Hematopoietic multipotent progenitor cell (in vitro differentiated cells): ENCODE results near the gene ZNF683. TPM values are rescaled to one million over a fixed set of nuclear protein-coding genes. Genes with fewer than 3 reads are reported as not detected.

Experiments used
- DNase-seq, 3 donors: peaks; one replicate each; pipeline ENCODE4 v3.0.0-alpha.2; 2011 to 2015; ENCODE audit warnings: low read depth in 2 of 3, low spot score in 2 of 3
- total RNA-seq: library from RNA; depleted of rRNA; stranded (reverse); fragments of >200 nt; gene quantifications from one replicate; pipeline ENCODE4 v1.2.3, GENCODE V29; 2012

The ZNF683 gene
- total RNA-seq, 1 donor: 0.27 TPM

DNA sequence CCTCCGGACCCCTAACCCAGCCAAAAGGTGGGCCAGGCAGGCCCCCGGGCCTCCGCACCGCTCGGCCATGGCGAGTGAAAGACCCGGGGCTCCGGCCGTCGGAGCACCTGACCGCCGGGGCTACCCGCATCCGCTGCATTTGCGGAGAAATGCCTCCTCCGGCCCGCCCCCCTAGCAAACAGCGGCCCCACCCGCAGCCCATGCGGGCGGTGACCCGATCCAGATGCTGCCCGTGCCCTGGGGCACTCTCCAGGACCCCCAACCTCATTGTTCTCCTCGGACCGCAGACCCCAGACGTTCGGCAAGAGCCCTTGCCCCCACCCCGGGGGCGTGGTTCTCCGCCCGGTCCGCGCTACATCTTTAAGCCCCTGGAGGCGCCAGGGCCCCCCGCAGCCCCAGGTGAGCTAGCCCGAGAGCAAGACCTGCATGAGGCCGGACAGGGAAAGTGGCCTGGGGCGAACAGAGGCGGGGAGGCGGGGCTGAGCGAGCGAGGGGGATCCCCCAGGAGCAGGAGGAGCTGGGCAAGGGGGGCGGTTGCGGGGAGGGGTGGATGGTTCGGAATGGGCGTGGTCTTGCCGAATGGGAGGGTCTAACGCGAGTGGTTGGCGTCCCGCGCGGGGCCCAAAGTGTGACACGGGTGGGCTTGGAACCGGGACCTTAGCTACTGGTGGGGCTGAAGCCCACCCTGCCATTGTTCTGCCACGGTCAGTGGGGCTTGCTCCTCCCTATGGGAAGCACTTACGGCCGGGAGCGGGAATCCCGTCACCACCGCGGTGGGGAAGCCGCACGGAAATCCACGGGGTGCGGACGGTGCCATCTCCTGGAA lies 12.4 kb downstream of the ZNF683 start:
- peak in 1 of 3 donors; percentile 35 for DNase-seq

DNA sequence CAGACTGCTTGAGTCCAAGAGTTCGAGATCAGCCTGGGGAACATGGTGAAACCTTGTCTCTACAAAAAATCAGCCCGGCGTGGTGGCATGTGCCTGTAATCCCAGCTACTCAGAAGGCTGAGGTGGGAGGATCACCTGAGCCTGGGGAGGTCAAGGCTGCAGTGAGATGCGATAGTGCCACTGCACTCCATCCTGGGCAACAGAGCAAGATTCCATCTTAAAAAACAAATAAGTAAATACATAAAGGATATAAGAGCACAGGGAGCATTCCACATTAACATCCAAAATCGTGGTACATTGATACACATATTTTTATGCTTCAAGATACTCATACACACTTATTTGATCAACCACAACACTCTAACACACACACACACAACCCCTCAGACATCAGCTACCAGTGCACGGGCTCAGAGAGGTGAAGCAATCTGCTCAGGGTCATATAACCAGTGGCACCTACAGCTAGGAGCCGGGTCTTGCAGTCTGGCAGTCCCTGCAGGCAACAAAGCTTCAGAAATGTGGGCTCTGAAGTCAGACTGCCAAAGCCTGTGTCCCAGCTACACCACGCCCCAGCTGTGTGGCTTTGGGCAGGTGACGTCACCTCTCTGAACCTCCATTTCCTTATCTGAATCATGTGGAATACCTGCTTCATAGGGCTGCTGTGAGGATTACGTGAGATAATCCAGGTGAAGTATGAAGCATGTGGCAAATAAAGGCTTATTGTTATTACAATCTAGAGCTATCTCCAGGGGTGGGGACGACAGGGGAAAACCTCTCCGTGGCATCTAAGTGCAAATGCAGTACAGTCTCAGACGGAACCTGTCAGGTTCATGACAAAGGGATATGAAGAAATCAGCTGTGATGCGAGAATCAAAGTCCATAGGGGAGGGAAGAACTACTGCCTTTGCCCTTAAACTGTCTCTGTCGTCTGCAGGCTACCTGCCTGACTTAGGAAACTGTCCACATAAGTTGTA lies 13.9 kb downstream of the ZNF683 start:
- peak in 1 of 3 donors; percentile 63 for DNase-seq

DNA sequence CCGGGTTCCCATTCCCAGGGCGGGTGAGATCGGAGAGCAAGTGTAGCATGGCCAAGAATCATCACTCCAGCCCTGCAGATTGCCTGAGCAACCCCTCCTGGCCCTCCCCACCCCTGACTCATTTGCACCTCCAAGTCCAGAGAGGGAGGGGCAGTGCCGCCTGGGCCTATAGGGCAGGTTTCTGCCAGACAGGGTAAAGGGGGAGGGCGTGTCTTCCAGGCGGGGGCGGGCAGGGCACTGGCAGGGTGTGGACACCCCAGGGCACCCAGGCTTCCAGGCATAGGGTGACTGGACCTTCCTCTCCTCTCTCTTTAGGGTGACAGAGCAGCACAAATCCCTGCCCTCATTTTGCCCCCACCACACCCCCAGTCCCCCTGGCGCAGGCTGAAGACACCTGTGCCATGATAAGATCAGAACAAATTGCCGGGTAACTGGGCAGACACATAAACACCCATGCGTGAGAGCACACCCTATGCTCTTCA lies 15.4 kb downstream of the ZNF683 start:
- no peak for DNase-seq

DNA sequence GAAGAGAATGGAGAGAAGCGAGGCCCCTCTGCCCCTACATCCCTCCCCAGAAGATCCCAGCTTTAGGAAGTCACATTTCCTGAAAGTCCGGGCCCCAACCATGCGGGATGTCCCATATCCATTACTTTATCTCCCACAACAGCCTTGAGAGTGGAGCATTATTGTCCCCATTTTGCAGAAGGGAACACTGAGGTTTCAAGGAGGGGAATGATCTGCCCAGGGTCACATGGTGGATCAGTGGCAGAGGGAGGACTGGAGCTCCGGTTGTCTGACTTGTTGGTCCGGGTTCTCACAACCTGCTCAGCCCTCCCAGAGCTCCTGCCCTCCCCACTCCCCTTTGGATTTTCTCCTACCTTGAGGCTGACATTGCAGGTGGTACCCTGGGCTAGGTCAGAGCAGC lies 16.4 kb downstream of the ZNF683 start:
- no peak for DNase-seq

DNA sequence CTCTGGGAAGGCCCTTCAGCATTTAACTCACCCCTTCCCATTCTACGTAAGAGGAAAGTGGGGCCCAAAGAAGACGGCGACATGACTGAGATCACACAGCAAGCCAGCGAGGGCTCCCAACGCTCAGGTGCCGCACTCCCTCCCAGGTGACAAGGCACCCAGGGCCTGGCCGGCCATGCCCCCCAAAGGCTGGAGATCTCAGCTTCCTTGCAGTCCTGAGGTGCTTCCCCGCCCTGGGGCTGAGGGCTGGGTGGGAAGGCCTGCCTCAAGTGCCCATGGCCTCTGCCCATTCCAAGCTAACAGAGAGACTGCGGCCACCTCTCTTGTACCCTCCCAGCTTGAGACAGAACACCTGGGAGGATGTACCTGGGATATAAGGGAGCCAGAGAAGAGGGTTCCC lies 17.6 kb downstream of the ZNF683 start:
- no peak for DNase-seq

DNA sequence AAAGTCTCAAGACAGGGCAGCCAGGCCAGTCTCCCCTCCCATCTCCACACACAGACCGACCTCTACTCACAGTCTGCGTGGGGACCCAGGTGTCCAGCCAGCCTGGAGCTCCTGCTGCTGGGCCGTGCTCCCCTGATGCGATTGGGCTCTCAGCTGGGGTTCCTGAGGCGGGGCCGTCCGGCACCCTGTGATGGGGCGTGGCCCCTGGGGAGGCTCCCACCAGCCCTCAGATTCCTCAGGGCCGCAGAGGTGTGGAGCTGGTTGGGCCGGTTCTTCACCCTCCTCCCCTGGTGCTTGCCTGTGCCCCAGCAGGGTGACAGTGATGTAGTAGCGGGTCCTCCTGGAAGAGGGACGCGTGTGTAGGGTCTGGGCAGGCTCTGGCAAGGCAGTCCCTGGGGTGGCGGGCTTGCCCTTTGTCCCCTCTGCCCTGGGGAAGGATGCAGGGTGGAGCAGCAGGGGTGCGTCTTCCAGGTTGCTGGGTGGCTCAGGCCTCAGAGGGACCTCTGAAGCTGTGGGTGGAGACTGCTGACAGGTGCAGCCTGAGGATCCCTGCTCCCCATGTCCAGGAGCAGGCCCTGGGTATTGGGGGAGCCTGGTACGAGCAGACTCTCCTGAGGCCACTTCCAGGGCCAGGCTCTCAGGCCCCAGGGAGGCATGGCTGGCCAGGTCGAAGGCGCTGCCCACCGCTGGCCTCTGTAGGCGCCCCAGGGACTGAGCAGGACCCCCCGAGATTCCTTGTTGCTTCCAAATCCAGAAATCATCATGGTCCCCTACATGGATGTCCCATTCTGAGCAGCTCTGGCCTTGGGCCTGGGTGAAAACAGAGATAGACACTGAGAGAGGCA lies 18.4 kb downstream of the ZNF683 start, which contains the start of gene CRYBG2:
CRYBG2 (minus strand) TSS at position 155 of the 845 bp plus-strand sequence. CDS start 7,473 bp downstream, outside the sequence.
- DNase-seq: no peak

DNA sequence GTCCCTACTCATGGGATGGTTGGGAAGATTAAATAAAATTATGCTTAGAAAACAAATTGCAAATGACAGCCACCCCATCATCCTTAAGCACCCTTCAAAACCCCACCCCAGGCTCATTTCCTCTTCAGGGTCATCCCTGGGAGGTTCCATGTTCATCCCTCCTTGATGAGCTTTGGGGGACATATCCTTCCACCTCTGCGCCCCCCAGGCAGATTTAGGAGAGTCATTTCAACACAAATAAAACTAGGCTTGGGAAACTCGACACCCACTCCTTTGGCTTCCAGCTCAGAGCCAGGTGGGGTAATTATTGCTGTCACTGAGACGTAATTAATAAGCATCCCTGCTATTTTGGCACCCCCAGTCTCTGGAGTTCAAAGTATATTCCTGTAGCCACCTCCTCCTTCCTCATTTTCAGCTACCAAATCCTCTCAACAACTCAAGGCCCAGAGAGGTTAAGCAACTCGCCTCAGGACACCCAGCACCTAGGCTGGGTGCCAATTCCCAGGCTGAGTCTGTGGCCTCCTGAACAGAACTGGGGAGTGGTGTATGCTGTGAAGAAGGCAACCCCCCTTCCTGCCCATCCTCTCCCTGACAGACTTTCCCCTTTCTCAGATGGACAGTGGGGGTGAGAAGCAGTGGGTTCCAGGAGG lies 19.2 kb downstream of the ZNF683 start:
- no peak for DNase-seq

DNA sequence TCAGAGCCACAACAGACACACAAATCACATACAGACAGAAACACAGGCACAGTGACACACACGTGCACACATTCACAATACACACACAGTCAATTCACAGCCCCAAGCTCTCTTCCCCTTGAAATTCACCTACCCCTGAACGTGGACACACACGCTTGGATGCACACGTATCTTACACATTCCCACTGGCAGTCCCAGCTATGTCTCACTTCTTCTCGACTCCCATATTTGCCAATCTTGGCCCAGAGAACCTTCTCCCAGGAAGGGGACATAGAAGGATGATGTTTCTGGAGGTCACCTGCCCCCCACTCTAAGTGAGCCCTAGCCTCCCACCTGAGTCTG lies 20.2 kb downstream of the ZNF683 start:
- no peak for DNase-seq

DNA sequence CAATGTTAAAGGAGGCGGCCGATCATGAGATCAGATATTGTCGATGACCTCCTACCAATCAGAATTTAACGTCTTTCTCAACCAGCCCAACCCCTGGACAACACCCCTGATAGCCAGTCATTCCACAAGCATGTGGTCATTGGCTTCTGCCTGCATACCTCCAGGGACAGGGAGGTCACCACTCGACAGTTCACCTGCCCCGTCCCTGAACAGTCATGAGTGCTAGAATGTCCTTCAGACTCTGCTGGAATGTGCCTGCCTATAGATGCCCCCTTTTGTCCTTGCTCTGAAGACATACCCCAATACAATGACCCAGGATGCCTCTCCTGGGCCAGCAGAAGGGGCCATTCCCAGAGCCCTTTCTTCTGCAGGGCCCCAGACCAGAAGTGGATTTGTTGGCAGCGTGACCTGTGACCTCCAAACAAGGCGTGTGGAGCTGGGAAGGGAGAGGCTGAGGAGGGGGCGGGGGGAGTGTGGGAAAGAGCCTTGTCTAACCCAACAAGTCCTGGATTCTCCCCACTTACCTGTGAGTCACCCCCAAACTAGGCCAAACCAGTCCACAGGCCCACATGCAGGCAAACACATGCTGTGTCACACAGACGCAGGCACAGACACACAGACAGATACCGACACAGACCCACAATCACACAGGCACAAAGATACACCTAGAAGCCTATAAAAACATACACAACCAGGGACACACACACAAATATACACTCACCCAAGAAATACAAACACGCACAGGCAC lies 20.8 kb downstream of the ZNF683 start:
- no peak for DNase-seq

DNA sequence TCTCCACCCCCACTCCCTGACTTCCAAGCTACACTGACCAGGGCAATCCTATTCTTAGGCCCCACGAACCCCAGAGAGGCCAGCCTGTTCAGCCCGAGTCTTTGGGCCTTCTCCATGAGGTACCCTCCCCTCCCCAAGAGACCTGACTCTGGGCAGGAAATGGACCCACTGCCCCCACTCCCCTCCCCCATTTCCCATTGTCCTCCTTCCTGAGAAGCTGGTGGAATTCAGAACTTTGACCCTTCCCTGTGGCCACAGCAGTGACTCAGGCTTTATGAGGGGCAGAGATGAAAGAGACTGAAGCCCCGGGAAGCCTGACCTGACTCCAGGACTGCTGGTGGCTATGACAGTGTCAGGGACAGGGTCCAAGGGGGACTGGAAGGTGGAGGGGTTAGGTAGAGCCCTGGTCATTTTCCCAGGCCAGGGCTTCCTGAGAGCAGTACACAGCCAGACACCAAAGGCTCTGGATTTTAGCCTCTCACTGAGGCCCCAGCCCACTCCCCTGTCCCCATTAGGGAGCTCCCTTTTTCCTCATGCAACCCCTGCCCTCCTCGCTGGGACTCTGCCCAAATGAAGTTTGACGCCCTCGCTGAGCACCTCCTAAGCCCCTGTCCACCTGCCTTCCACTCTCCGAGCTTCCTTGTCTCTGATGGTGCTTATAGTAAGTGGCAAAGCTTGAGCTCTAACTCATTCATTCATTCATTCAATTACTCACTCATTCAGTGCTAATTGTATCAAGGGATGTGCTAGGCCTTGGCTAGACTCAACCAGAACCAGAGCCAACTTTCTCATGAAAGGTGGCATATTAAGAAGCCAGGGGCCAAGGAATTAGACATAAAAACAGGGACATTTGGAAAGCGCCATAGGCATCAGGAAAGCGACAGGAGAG lies 21.6 kb downstream of the ZNF683 start:
- no peak for DNase-seq

DNA sequence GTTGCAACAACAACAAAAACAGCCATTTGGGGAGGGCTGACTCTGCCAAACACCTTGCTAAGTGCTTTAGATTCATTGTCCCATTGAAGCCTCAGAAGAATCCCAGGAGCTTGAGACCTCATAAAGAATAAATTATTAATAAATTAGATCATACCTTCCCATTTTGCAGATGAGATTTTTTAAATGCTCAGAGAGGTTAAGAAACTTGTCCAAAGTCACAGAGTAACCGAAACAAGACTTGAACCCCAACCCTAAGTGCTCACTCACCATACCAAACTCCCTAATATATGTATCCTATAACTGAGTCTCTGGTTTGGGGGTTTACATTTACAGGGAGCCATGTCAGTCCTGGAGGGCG lies 22.2 kb downstream of the ZNF683 start:
- no peak for DNase-seq

DNA sequence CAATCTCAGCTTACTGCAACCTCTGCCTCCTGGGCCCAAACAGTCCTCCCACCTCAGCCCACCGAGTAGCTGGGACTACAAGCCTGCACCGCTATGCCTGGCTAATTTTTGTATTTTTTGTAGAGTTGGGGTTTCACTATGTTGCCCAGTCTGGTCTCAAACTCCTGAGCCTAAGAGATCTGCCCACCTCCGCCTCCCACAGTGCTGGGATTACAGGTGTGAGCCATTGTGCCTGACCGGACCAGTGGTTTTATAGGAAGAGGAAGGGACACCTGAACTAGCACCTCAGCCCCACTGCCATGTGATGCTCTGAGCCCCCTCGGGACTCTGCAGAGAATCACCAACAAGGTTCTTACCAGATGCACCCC lies 22.7 kb downstream of the ZNF683 start:
- no peak for DNase-seq

DNA sequence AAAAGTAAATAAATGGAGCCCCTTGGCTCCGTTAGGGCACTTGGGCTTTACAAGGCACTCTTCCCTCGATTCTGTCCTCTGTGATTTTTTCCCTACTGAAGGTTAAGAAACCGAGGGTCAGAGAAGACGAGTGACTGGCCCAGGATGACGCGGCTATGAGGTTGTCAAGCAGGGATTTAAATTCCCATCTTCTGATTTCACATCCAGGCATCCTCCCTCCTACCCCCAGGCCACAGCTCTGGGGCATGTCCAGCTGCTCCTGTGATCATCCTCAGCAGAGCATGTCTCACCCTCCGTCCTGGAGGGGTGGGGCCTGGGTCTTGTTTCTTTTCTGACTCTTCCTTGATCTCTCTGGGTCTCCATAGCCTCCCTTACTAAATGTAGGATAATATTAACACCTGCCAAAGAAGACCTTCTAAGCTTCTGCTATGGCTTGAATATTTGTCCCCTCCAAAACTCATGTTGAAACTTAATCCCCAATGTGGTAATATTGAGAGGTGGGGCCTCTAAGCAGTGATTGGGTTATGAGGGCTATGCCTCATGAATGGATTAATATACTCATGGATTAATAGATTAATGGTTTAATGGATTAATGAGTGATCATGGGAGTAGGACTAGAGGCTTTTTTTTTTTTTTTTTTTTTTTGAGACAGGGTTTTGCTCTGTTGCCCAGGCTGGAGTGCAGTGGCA lies 23.2 kb downstream of the ZNF683 start:
- DNase-seq: no peak

DNA sequence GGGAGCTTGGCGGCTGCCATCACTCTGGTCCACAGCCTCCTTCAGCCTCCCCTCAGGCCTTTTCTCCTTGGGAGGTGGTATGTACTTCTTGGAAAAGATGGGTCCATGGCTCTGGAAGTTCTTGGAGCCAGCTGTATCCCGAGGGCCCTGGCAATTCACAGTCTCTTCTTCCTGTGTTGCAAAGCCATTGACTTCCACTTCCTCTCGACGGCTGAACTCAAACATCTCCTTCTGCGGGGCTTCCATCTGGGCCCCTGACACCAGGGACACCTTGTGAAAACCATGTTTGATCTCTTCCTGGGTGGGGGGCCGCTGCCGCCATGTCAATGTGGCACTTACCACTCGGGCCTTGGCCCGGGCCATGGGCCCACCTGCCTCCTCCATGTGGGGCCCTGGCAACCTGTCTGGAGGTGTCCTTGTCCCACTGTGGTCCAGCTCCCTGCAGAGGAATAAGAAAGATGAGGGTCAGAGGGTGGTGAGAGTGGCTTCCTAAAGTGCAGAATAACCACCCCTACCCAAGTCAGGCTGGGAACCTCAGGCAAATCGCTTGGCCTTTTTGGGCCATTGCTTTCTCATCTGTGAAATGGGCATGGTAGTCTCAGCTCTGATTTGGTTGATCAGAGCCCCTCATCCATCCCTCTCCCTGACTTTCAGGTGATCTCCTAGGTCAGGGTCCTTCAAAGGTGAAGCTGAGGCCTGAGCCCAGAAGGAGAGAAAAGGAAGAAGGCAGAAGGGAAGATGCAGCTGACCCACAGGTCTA lies 26.1 kb downstream of the ZNF683 start:
- no peak for DNase-seq

DNA sequence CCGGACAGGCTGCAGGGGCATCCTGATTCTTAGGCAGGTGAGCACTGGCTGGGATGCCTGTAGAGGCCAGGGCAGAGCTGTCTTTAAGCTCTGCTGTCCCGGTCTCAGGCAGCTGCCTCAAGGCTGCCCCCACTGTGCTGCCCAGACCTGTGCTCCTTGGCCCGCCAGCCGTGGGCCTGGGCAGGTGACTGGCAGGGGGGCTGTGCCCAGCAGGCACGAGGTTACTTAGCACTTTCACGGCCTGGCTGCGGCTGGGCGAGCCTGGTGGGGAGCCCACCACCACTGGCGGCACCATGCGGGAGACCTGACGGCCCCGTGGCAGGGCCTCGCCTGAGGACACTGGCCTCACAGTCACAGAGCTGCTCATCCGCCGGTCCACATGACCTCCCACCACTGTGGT lies 26.8 kb downstream of the ZNF683 start:
- no peak for DNase-seq

DNA sequence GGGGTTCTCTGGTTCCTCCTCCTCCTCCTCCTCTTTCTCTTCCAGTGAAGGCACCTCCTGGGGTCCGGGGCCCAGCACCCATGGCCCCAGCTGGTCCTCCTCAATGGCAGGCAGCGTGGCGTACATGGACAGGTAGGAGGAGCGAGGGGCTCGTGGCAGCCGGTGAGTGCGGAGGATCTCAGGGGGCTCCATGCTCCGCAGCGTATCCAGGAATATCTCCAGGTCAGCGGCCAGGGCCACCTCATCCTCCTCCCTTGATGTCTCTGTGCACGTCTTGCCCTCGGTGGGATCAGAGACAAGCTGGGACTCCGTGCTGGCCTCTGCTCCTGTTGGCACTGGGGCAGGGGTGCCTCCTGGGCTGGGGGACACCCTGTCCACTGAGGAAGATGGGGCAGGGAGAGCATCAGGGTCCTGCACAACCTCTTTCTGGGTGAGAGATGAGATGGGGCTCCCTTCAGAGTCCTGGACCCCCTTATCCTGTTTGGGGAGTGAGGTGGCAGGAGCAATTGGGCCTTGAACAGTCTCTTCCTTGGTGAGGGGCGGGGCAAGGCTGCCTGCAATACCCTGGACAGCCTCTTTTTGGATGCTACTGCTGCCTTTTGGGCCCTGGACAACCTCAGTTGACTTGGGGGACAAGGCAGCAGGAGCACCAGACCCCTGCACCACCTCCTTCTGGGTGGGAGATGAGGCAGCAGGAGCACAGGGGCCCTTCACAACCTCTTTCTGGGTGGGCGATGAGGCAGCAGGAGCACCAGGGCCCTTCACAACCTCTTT lies 28.2 kb downstream of the ZNF683 start:
- no peak for DNase-seq
